HAP-1 (cell line): ENCODE data around the gene IMMP2L.

ENCODE experiments used
- DNase-seq, 2 experiments: peaks; one replicate each; pipeline ENCODE4 v3.0.0-alpha.2; 2016 to 2020; ENCODE audit warnings: low spot score in 2 of 2
- H3K27me3 ChIP-seq: fragments of 250-450 bp; sonication (Bioruptor Pico); 2 replicates; pipeline ENCODE4 v1.5.1; 2020; ENCODE audit warnings: low read depth, mild to moderate bottlenecking, moderate library complexity
- H3K36me3 ChIP-seq: fragments of 250-450 bp; sonication (Bioruptor Pico); replicated peaks from 2 replicates; pipeline ENCODE4 v1.5.1; 2020; ENCODE audit warnings: mild to moderate bottlenecking
- H3K4me1 ChIP-seq: fragments of 250-450 bp; sonication (Bioruptor Pico); 2 replicates; pipeline ENCODE4 v1.5.1; 2020; ENCODE audit warnings: mild to moderate bottlenecking
- H3K4me3 ChIP-seq: fragments of 250-450 bp; sonication (Bioruptor Pico); 2 replicates; pipeline ENCODE4 v1.5.1; 2020; ENCODE audit warnings: mild to moderate bottlenecking, moderate library complexity
- H3K9me3 ChIP-seq: fragments of 250-450 bp; sonication (Bioruptor Pico); 2 replicates; pipeline ENCODE4 v1.5.1; 2020; ENCODE audit warnings: mild to moderate bottlenecking, moderate library complexity
- in situ Hi-C: fragments of 300-500 bp; cut with MboI; formaldehyde crosslinking; loops from 3 replicates; pipeline ENCODE4 v1.14.3; 2020; ENCODE audit warnings: low sequenced_read_pairs, inconsistent platforms, mixed read lengths

Gene IMMP2L

GRCh38 chr7:110875346-110875745 lies 686.9 kb downstream of the IMMP2L start:
- Histone ChIP-seq H3K4me3 (no peak overlapping the region), H3K27me3 (no peaks in the 10 kb centered on the region), H3K9me3 (no peaks in the 10 kb centered on the region), H3K36me3 (no peaks in the 10 kb centered on the region), H3K4me1 (peaks cover 3% of the 10 kb centered on the region)
- no peak for DNase-seq
- in situ Hi-C loops, result no loop called here

GRCh38 chr7:110871856-110872255 lies 690.4 kb downstream of the IMMP2L start:
- Histone ChIP-seq H3K27me3 (no peaks in the 10 kb centered on the region), H3K4me3 (no peak overlapping the region), H3K36me3 (no peaks in the 10 kb centered on the region), H3K4me1 (peaks cover 3% of the 10 kb centered on the region), H3K9me3 (no peaks in the 10 kb centered on the region)
- DNase-seq, result peak in 1 of 2 experiments; percentile 25
- in situ Hi-C loops, result no loop called here

GRCh38 chr7:110870926-110871325 lies 691.4 kb downstream of the IMMP2L start:
- Histone ChIP-seq H3K36me3 (no peaks in the 10 kb centered on the region), H3K4me3 (no peak overlapping the region), H3K9me3 (no peaks in the 10 kb centered on the region), H3K27me3 (no peaks in the 10 kb centered on the region), H3K4me1 (peaks cover 3% of the 10 kb centered on the region)
- in situ Hi-C loops, result no loop called here
- DNase-seq, result no peak

- Histone ChIP-seq H3K27me3 (no peaks in the 10 kb centered on the region), H3K4me3 (no peak overlapping the region), H3K4me1 (peaks cover 3% of the 10 kb centered on the region), H3K9me3 (no peaks in the 10 kb centered on the region), H3K36me3 (no peaks in the 10 kb centered on the region)
- in situ Hi-C loops, result no loop called here
- no peak for DNase-seq
These were observed 693.8 kb downstream of the IMMP2L start for GRCh38 chr7:110868458-110868857.

- Histone ChIP-seq H3K27me3 (no peaks in the 10 kb centered on the region), H3K4me1 (peaks cover 3% of the 10 kb centered on the region), H3K9me3 (no peaks in the 10 kb centered on the region), H3K4me3 (no peak overlapping the region), H3K36me3 (no peaks in the 10 kb centered on the region)
- in situ Hi-C loops, result no loop called here
- DNase-seq, result no peak
These were observed 694.5 kb downstream of the IMMP2L start for GRCh38 chr7:110867771-110868170.

GRCh38 chr7:110863258-110863657 lies 699.0 kb downstream of the IMMP2L start:
- Histone ChIP-seq H3K27me3 (no peaks in the 10 kb centered on the region), H3K36me3 (no peaks in the 10 kb centered on the region), H3K4me1 (no peaks in the 10 kb centered on the region), H3K4me3 (no peak overlapping the region), H3K9me3 (no peaks in the 10 kb centered on the region)
- no peak for DNase-seq
- in situ Hi-C loops, result no loop called here

GRCh38 chr7:110861163-110861562 lies 701.1 kb downstream of the IMMP2L start:
- no peaks in the 10 kb centered on the region for H3K9me3 ChIP-seq
- no peak overlapping the region for H3K4me3 ChIP-seq
- no peaks in the 10 kb centered on the region for H3K36me3 ChIP-seq
- in situ Hi-C loops, result no loop called here
- no peak for DNase-seq
- peaks cover 13% of the 10 kb centered on the region for H3K4me1 ChIP-seq
- H3K27me3 ChIP-seq, result no peaks in the 10 kb centered on the region

- H3K9me3 ChIP-seq, result no peaks in the 10 kb centered on the region
- in situ Hi-C loops, result no loop called here
- H3K36me3 ChIP-seq, result no peaks in the 10 kb centered on the region
- H3K27me3 ChIP-seq, result no peaks in the 10 kb centered on the region
- no peak overlapping the region for H3K4me3 ChIP-seq
- DNase-seq, result peak; percentile 39 to 44
- peaks cover 13% of the 10 kb centered on the region for H3K4me1 ChIP-seq
These were observed 705.2 kb downstream of the IMMP2L start for GRCh38 chr7:110857106-110857505.

GRCh38 chr7:110856704-110857103 lies 705.6 kb downstream of the IMMP2L start:
- DNase-seq, result no peak
- Histone ChIP-seq H3K9me3 (no peaks in the 10 kb centered on the region), H3K27me3 (no peaks in the 10 kb centered on the region), H3K36me3 (no peaks in the 10 kb centered on the region), H3K4me1 (peaks cover 13% of the 10 kb centered on the region), H3K4me3 (no peak overlapping the region)
- in situ Hi-C loops, result no loop called here

GRCh38 chr7:110854651-110855050 lies 707.6 kb downstream of the IMMP2L start:
- no peaks in the 10 kb centered on the region for H3K36me3 ChIP-seq
- no peak for DNase-seq
- in situ Hi-C loops, result no loop called here
- H3K4me1 ChIP-seq, result peaks cover 13% of the 10 kb centered on the region
- H3K27me3 ChIP-seq, result no peaks in the 10 kb centered on the region
- no peaks in the 10 kb centered on the region for H3K9me3 ChIP-seq
- no peak overlapping the region for H3K4me3 ChIP-seq

GRCh38 chr7:110854166-110854565 lies 708.1 kb downstream of the IMMP2L start:
- DNase-seq, result no peak
- Histone ChIP-seq H3K27me3 (no peaks in the 10 kb centered on the region), H3K4me3 (no peak overlapping the region), H3K36me3 (no peaks in the 10 kb centered on the region), H3K4me1 (peaks cover 13% of the 10 kb centered on the region), H3K9me3 (no peaks in the 10 kb centered on the region)
- in situ Hi-C loops, result no loop called here

- no peak overlapping the region for H3K4me3 ChIP-seq
- DNase-seq, result no peak
- in situ Hi-C loops, result no loop called here
- H3K4me1 ChIP-seq, result peaks cover 13% of the 10 kb centered on the region
- H3K36me3 ChIP-seq, result no peaks in the 10 kb centered on the region
- no peaks in the 10 kb centered on the region for H3K9me3 ChIP-seq
- no peaks in the 10 kb centered on the region for H3K27me3 ChIP-seq
These were observed 709.0 kb downstream of the IMMP2L start for GRCh38 chr7:110853263-110853662.

- Histone ChIP-seq H3K4me1 (peaks cover 9% of the 10 kb centered on the region), H3K4me3 (no peak overlapping the region), H3K9me3 (no peaks in the 10 kb centered on the region), H3K27me3 (no peaks in the 10 kb centered on the region), H3K36me3 (no peaks in the 10 kb centered on the region)
- in situ Hi-C loops, result no loop called here
- no peak for DNase-seq
These were observed 709.9 kb downstream of the IMMP2L start for GRCh38 chr7:110852156-110852940.

GRCh38 chr7:110850224-110850623 lies 712.1 kb downstream of the IMMP2L start:
- no peaks in the 10 kb centered on the region for H3K36me3 ChIP-seq
- DNase-seq, result no peak
- no peaks in the 10 kb centered on the region for H3K27me3 ChIP-seq
- H3K4me3 ChIP-seq, result no peak overlapping the region
- in situ Hi-C loops, result no loop called here
- H3K9me3 ChIP-seq, result no peaks in the 10 kb centered on the region
- no peaks in the 10 kb centered on the region for H3K4me1 ChIP-seq

- Histone ChIP-seq H3K4me1 (no peaks in the 10 kb centered on the region), H3K9me3 (no peaks in the 10 kb centered on the region), H3K36me3 (no peaks in the 10 kb centered on the region), H3K27me3 (no peaks in the 10 kb centered on the region), H3K4me3 (no peak overlapping the region)
- in situ Hi-C loops, result no loop called here
- no peak for DNase-seq
These were observed 719.5 kb downstream of the IMMP2L start for GRCh38 chr7:110842796-110843195.
